Adrenal gland (tissue), 12 donors: ENCODE measurements around the gene INF2. TPM values are rescaled to one million over a fixed set of nuclear protein-coding genes. Genes with fewer than 3 reads are reported as not detected.

Experiments used
- DNase-seq, 7 donors: peaks; one replicate each; pipeline ENCODE4 v3.0.0-alpha.2; 2019 to 2020
- H3K27ac ChIP-seq, 5 donors: fragments of 200-600 bp; sonication (generic) in 4 of 5; 1 replicate in 3 of 5; 2 replicates in 2 of 5; pipeline versions ENCODE4 v1.5.1 to v1.8.0; 2016 to 2020; ENCODE audit warnings: mild to moderate bottlenecking in 1 of 5
- H3K27me3 ChIP-seq: fragments of 200-600 bp; 2 replicates; pipeline ENCODE4 v1.8.0; 2021
- H3K36me3 ChIP-seq, 2 donors: fragments of 200-600 bp; replicated peaks in 1 of 2; 1 replicate in 1 of 2; 2 replicates in 1 of 2; pipeline versions ENCODE4 v1.5.1 to v1.8.0; 2018 to 2022
- H3K4me1 ChIP-seq, 2 donors: fragments of 200-600 bp; replicated peaks in 1 of 2; 1 replicate in 1 of 2; 2 replicates in 1 of 2; pipeline versions ENCODE4 v1.5.1 to v1.8.0; 2018 to 2021
- H3K4me3 ChIP-seq, 4 donors: fragments of 200-600 bp; sonication (generic) in 3 of 4; one replicate each; pipeline ENCODE4 v1.5.1; 2016 to 2018
- H3K9me3 ChIP-seq, 3 donors: fragments of 200-600 bp; sonication (generic) in 1 of 3; replicated peaks in 1 of 3; 1 replicate in 2 of 3; 2 replicates in 1 of 3; pipeline versions ENCODE4 v1.5.1 to v1.8.0; 2016 to 2021
- POLR2A ChIP-seq, 2 donors: fragments of 450-650 bp; IDR thresholded peaks; one replicate each; pipeline ENCODE4 v1.6.1; 2017; ENCODE audit warnings: antibody characterized with exemption in 2 of 2, mild to moderate bottlenecking in 2 of 2, moderate library complexity in 1 of 2
- WGBS, 4 donors: extraction: QIAGEN DNeasy Blood & Tissue Kit in 2 of 4; methylation state at CpG; one replicate each; pipeline versions ENCODE4 v1.1.5 to v1.1.7; 2013 to 2017; 5-methylcytosine and 5-hydroxymethylcytosine counted together
- intact Hi-C, 2 donors: fragments of 100-400 bp; cut with DNase I; formaldehyde crosslinking; loops; one replicate each; pipeline versions ENCODE4 v1.14.1 to v1.15.0; 2022 to 2023
- polyA plus RNA-seq, 3 donors: library from polyadenylated mRNA; stranded (reverse); fragments of 200-250 nt in 2 of 3; fragments of 350-450 nt in 1 of 3; fragmentation: Illumina TruSeq in 1 of 3; extraction: RNeasy Lipid Tissue Mini Kit (QIAGEN cat#74804) in 1 of 3; gene quantifications; one replicate each; pipeline ENCODE4 v1.2.3, GENCODE V29; 2013 to 2014
- total RNA-seq, 9 donors: library from RNA; depleted of rRNA in 4 of 9; stranded (reverse); fragments of >200 nt in 4 of 9; fragments of 120-200 nt in 1 of 9; fragmentation: NEBNext Ultra II Directional in 1 of 9; extraction: Animal tissue kit (Norgen Biotek cat#: 25700) in 1 of 9; gene quantifications; one replicate each; pipeline versions ENCODE4 v1.1.0 to v1.2.4, GENCODE V29; 2013 to 2023
- TF ChIP-seq, protein P1 (sequence below), 6 experiments: fragments of 450-650 bp in 4 of 6; fragments of 200-600 bp in 2 of 6; sonication (generic) in 1 of 6; IDR thresholded peaks; 1 replicate in 5 of 6; 2 replicates in 1 of 6; pipeline versions ENCODE4 v1.5.1 to v1.8.0; 2016 to 2021; ENCODE audit warnings: antibody characterized with exemption in 6 of 6, mild to moderate bottlenecking in 2 of 6, moderate library complexity in 1 of 6
- donor health status: healthy with polysubstance abuse.
- donor health status: Bipolar disorder and iron deficiency.
- donor health status: DM: yes; HTN: yes; CAD: no.
- donor health status: DM: no; HTN: no; CAD: no.
- donor health status: DM: no; HTN: no; CAD: no.
- donor health status: DM: yes; HTN: yes; CAD: no.

Gene INF2
- total and polyA plus RNA-seq, 12 donors: 8.4 to 217 (median 62.0) TPM

DNA sequence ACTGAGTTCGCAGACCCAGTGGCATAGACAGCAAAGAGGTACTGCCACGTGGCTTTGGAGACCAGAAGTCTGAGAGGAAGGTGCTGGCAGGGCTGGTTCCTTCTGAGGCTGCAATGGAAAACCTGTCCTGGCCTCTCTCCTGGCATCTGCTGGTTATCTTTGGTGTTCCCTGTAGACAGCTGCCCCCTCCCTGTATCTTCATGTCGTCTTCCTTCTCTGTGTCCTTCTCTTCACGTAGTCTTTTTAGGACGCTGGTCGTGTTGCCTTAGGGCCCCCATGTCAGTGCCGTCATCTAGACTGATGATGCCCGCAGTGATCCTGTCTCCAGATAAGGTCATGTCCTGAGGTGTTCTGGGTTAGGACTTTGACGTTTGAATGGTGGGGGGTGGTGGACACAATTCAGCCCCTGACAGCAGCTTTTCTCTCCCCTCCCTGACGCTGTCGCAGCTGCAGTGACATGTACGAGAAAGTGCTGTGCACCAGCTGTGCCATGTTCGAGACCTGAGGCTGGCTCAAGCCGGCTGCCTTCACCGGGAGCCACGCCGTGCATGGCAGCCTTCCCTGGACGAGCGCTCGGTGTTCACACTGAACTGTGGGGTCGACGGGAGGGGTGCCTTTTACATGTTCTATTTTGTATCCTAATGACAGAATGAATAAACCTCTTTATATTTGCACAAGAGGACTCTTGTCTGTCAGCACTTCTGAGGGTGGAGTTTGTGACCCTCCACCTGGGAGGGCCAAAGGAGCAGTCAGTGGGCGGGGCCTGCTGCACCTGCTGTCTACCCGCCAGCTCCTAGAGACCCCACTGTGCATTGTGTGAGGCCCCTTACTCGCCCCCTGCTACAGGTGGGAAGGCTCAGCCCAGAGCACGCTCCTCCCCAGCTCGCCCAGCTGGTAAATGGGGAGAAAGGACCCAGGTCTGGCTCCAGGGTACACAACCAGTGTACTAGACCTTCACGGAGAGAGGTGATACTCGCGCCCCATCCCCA is 69.9 kb downstream of the INF2 start:
- Histone ChIP-seq H3K4me3 (no peak overlapping the region), H3K27me3 (no peaks in the 10 kb centered on the region), H3K4me1 (peaks cover 2 to 14% of the 10 kb centered on the region in 2 donors), H3K27ac (no peak overlapping the region), H3K9me3 (no peaks in the 10 kb centered on the region), H3K36me3 (peaks cover 0 to 47% of the 10 kb centered on the region in 2 donors)
- DNase-seq: no peak
- intact Hi-C loops: no loop called here
- WGBS, 4 donors: 86 to 94% (median 89%) methylated on average over 24 to 30 of the region's 30 CpGs
- TF ChIP-seq, protein P1, sequence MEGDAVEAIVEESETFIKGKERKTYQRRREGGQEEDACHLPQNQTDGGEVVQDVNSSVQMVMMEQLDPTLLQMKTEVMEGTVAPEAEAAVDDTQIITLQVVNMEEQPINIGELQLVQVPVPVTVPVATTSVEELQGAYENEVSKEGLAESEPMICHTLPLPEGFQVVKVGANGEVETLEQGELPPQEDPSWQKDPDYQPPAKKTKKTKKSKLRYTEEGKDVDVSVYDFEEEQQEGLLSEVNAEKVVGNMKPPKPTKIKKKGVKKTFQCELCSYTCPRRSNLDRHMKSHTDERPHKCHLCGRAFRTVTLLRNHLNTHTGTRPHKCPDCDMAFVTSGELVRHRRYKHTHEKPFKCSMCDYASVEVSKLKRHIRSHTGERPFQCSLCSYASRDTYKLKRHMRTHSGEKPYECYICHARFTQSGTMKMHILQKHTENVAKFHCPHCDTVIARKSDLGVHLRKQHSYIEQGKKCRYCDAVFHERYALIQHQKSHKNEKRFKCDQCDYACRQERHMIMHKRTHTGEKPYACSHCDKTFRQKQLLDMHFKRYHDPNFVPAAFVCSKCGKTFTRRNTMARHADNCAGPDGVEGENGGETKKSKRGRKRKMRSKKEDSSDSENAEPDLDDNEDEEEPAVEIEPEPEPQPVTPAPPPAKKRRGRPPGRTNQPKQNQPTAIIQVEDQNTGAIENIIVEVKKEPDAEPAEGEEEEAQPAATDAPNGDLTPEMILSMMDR (IDR thresholded peaks at IDR 0.05): no peak
- no peak for TF ChIP-seq POLR2A (IDR thresholded peaks at IDR 0.05)

DNA sequence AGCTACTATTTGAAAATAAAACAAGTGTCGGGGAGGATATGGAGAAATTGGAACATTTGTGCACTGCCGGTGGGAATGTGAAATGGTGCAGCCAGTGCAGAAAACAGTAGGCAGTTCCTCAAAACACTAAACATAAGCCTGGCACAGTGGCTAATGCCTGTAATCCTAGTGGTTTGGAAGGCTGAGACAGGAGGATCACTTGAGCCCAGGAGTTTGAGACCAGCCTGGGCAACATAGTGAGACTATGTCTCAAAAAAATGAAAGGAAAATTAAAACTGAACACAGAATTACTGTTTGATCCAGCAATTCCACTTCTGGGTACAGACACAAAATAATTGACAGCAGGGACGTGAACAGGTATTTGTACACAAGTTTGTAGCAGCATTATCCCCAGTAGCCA is 76.1 kb downstream of the INF2 start:
- intact Hi-C loops: no loop called here
- TF ChIP-seq POLR2A (IDR thresholded peaks at IDR 0.05): no peak
- TF ChIP-seq, protein P1 (IDR thresholded peaks at IDR 0.05): no peak

DNA sequence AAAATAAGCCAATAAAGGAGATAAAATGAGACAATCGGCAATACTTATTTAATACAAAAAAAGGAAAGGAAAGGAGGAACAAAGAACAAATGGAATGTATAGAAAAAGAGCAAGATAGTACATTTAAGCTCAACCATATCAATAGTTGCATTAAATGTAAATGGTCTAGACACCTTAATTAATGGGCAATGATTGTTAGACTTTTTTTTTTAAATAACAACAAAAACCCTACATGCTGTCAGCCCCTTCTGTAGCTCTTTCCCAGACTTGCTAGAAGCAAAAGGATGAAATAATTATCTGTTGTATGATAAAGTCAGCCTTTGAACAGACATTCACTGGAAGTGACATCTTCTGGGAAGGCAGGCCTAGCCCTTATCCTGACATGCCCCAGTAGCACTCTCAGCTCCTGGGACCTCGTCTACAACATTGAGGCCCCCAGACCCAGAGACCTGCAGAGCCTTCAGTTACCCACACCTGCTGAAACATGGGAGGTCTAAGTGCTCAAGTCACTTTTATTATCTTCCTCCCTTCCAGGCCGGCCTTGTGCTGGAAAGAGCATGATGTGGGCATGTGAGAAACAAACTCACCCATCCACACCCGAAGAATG is 76.9 kb downstream of the INF2 start:
- DNase-seq: no peak
- TF ChIP-seq, protein P1 (IDR thresholded peaks at IDR 0.05): no peak
- TF ChIP-seq POLR2A (IDR thresholded peaks at IDR 0.05): no peak
- intact Hi-C loops: no loop called here

More for the DNA sequence above, 76.1 kb downstream of the INF2 start:
- Histone ChIP-seq H3K27me3 (no peaks in the 10 kb centered on the region), H3K27ac (no peak overlapping the region), H3K4me3 (no peak overlapping the region), H3K9me3 (no peaks in the 10 kb centered on the region), H3K36me3 (no peaks in the 10 kb centered on the region), H3K4me1 (peaks cover 0 to 4% of the 10 kb centered on the region in 2 donors)
- DNase-seq: no peak
- WGBS, 4 donors: 93 to 98% (median 94%) methylated on average over 3 of the region's 3 CpGs

More for the DNA sequence above, 76.9 kb downstream of the INF2 start:
- Histone ChIP-seq H3K27me3 (no peaks in the 10 kb centered on the region), H3K27ac (peak overlapping the region in 1 of 5 donors; percentile 74), H3K4me1 (peaks cover 0 to 4% of the 10 kb centered on the region in 2 donors), H3K4me3 (no peak overlapping the region), H3K9me3 (no peaks in the 10 kb centered on the region), H3K36me3 (peaks cover 0 to 6% of the 10 kb centered on the region in 2 donors)
- WGBS, 4 donors: 84 to 100% (median 92%) methylated on average over 3 to 4 of the region's 4 CpGs
